Measurements from ENCODE around the gene MYBPH. TPM values are rescaled to one million over a fixed set of nuclear protein-coding genes. Genes with fewer than 3 reads are reported as not detected.

MYBPH gene
- total RNA-seq, 2 experiments from 2014 or later = not detected

DNA sequence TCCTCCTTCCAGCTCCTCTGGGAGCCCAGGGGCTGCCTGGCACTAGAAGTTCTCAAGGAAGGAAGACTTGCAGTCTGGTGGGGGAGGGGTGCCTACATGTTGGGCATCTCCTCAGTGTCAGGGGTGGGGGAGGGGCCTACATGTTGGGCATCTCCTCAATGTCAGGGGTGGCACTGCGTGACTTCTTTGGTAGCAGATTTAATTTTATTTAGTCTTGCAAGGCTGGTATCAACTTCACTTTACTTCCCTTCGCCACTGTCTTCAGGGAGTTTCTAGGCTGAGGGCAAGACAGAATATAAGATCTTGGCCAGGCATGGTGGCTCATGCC lies 29.6 kb downstream of the MYBPH start:
- Histone ChIP-seq H4K20me1 (ENCODE audit: insufficient read depth, low read length) (no peaks in the 10 kb centered on the region), H3K9me2 (ENCODE audit: insufficient read depth, low read length) (no peaks in the 10 kb centered on the region), H3K9me3 (ENCODE audit: low read length) (no peaks in the 10 kb centered on the region), H2AFZ (ENCODE audit: low read length) (no peak overlapping the region), H3K4me3 (ENCODE audit: low read depth, low read length, poor library complexity, severe bottlenecking) (no peak overlapping the region), H3K4me2 (ENCODE audit: low read length) (no peak overlapping the region), H3K4me1 (ENCODE audit: insufficient read depth, low read length, poor library complexity, severe bottlenecking) (no peaks in the 10 kb centered on the region), H3K79me2 (ENCODE audit: insufficient read depth, low read depth, low read length) (no peaks in the 10 kb centered on the region), H3K36me3 (ENCODE audit: insufficient read depth, low read length) (no peaks in the 10 kb centered on the region), H3K27ac (ENCODE audit: low read depth, low read length, poor library complexity, severe bottlenecking) (no peak overlapping the region)
- POLR2A ChIA-PET = interaction anchor here (0.7 kb wide), 1 partner anchor 547 kb away, joined by 3 read pairs; no protein-coding TSS in a partner anchor
- CTCF ChIA-PET (ENCODE audit: unreplicated experiment) = no interaction called here
- BruUV-seq (replicated peaks) = no TSS peak
- TF ChIP-seq EZH2phosphoT487 (IDR thresholded peaks at IDR 0.05; ENCODE audit: borderline replicate concordance, low read depth, low read length) = no peak
- TF ChIP-seq, protein P1, sequence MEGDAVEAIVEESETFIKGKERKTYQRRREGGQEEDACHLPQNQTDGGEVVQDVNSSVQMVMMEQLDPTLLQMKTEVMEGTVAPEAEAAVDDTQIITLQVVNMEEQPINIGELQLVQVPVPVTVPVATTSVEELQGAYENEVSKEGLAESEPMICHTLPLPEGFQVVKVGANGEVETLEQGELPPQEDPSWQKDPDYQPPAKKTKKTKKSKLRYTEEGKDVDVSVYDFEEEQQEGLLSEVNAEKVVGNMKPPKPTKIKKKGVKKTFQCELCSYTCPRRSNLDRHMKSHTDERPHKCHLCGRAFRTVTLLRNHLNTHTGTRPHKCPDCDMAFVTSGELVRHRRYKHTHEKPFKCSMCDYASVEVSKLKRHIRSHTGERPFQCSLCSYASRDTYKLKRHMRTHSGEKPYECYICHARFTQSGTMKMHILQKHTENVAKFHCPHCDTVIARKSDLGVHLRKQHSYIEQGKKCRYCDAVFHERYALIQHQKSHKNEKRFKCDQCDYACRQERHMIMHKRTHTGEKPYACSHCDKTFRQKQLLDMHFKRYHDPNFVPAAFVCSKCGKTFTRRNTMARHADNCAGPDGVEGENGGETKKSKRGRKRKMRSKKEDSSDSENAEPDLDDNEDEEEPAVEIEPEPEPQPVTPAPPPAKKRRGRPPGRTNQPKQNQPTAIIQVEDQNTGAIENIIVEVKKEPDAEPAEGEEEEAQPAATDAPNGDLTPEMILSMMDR (conservative IDR thresholded peaks at IDR 0.05; ENCODE audit: low read length) = no peak
- intact Hi-C loops (cut with micrococcal nuclease; ENCODE audit: unreplicated experiment) = no loop called here
- no peak for DNase-seq (ENCODE audit: low spot score)

DNA sequence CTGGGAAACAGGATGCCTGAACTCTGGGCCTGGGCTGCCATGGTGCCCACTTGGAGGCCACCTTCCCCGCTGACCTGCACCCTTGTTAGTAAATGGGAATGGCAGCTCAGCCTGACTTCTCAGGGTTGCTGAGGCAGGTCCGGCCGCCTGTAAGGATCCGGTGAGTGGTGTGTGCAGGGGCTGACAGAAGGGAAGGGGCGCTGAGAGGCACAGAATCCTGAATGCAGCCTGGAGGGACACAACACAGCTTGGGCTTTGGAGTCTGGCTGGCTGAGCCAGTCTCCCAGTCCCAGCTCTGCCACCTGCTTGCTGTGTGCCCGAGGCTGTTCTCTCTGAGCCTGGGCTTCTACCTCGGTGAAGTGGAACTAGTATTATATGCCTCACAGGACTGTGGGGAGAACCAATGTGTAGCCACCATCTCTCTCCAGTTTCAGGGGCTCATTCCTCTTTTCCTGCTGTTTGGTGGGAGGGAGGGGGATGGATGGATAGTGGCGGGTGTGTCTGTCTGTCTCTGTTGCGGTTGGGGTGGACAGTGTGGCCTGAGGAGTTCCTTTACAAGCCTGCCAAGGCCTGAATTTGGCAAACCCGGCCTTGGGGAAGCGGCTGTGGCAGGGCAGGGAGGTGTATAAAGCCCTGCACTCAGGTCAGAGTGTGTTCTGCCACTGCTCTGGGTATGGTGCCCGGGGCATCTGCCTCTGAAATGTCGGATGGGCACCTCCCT lies 30.1 kb downstream of the MYBPH start:
- no peaks in the 10 kb centered on the region for H3K4me1 ChIP-seq (ENCODE audit: insufficient read depth, low read length, poor library complexity, severe bottlenecking)
- H3K4me3 ChIP-seq (ENCODE audit: low read depth, low read length, poor library complexity, severe bottlenecking) = no peak overlapping the region
- intact Hi-C loops (cut with micrococcal nuclease; ENCODE audit: unreplicated experiment) = no loop called here
- ChIA-PET CTCF (ENCODE audit: unreplicated experiment) (interaction anchor here (0.6 kb wide), 1 partner anchor 18 kb away, joined by 3 read pairs; the partner anchor contains the start of gene ADORA1), POLR2A (interaction anchor here (0.7 kb wide), 1 partner anchor 548 kb away, joined by 3 read pairs; no protein-coding TSS in a partner anchor)
- H3K9me3 ChIP-seq (ENCODE audit: low read length) = no peaks in the 10 kb centered on the region
- no peak overlapping the region for H2AFZ ChIP-seq (ENCODE audit: low read length)
- DNase-seq (ENCODE audit: low spot score) = no peak
- H3K9me2 ChIP-seq (ENCODE audit: insufficient read depth, low read length) = no peaks in the 10 kb centered on the region
- no peak overlapping the region for H3K27ac ChIP-seq (ENCODE audit: low read depth, low read length, poor library complexity, severe bottlenecking)
- H3K36me3 ChIP-seq (ENCODE audit: insufficient read depth, low read length) = no peaks in the 10 kb centered on the region
- no TSS peak for BruUV-seq (replicated peaks)
- H4K20me1 ChIP-seq (ENCODE audit: insufficient read depth, low read length) = no peaks in the 10 kb centered on the region
- no peak overlapping the region for H3K4me2 ChIP-seq (ENCODE audit: low read length)
- no peak for TF ChIP-seq EZH2phosphoT487 (IDR thresholded peaks at IDR 0.05; ENCODE audit: borderline replicate concordance, low read depth, low read length)
- TF ChIP-seq, protein P1 (conservative IDR thresholded peaks at IDR 0.05; ENCODE audit: low read length) = no peak
- H3K79me2 ChIP-seq (ENCODE audit: insufficient read depth, low read depth, low read length) = no peaks in the 10 kb centered on the region

DNA sequence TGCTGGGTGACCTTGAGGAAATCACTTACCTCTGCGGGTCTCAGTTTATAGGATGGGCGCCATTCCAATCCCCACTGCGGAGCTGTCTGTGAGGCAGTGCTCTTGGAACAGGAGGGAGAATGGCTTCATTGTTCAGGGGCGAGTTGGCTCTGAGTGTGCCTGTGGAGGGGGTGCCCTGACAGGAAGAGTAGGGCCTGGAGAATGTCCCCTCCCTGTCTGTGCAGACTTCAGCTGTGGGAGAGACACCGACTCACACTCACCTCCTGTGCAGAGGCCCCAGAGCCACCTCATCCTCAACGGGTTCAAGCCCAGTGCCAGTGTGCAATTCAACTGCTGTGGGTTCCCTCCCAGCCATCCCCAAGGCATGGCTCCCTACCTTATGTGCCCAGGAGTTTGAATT lies 31.0 kb downstream of the MYBPH start:
- POLR2A ChIA-PET = no interaction called here
- intact Hi-C loops (cut with micrococcal nuclease; ENCODE audit: unreplicated experiment) = no loop called here
- H3K9me3 ChIP-seq (ENCODE audit: low read length) = no peaks in the 10 kb centered on the region
- no peaks in the 10 kb centered on the region for H3K4me1 ChIP-seq (ENCODE audit: insufficient read depth, low read length, poor library complexity, severe bottlenecking)
- CTCF ChIA-PET (ENCODE audit: unreplicated experiment) = interaction anchor here (0.6 kb wide), 1 partner anchor 17 kb away, joined by 3 read pairs; the partner anchor contains the start of gene ADORA1
- no peaks in the 10 kb centered on the region for H4K20me1 ChIP-seq (ENCODE audit: insufficient read depth, low read length)
- no peaks in the 10 kb centered on the region for H3K9me2 ChIP-seq (ENCODE audit: insufficient read depth, low read length)
- H3K4me2 ChIP-seq (ENCODE audit: low read length) = no peak overlapping the region
- no peak for TF ChIP-seq EZH2phosphoT487 (IDR thresholded peaks at IDR 0.05; ENCODE audit: borderline replicate concordance, low read depth, low read length)
- TF ChIP-seq, protein P1 (conservative IDR thresholded peaks at IDR 0.05; ENCODE audit: low read length) = no peak
- H3K79me2 ChIP-seq (ENCODE audit: insufficient read depth, low read depth, low read length) = no peaks in the 10 kb centered on the region
- H2AFZ ChIP-seq (ENCODE audit: low read length) = no peak overlapping the region
- no TSS peak for BruUV-seq (replicated peaks)
- no peaks in the 10 kb centered on the region for H3K36me3 ChIP-seq (ENCODE audit: insufficient read depth, low read length)
- H3K4me3 ChIP-seq (ENCODE audit: low read depth, low read length, poor library complexity, severe bottlenecking) = no peak overlapping the region
- DNase-seq (ENCODE audit: low spot score) = no peak
- H3K27ac ChIP-seq (ENCODE audit: low read depth, low read length, poor library complexity, severe bottlenecking) = no peak overlapping the region
